HG02885 (cell line): Measurements from ENCODE around the gene GPR137.

Source experiments
- ATAC-seq: cut with Tn5 transposase; IDR thresholded peaks from one replicate; pipeline ENCODE4 v1.9.1; 2021; ENCODE audit warnings: mild to moderate bottlenecking; ENCODE audit not compliant: unreplicated experiment, poor library complexity

Gene GPR137

GRCh38 chr11:64284048-64284961 lies 1.3 kb upstream of the GPR137 start, which contains the start of gene BAD:
Gene BAD, minus strand, starts transcription at chr11:64284665. Its CDS starts 297 bp downstream, at chr11:64284368.
- ATAC-seq = peak; percentile 72

DNA sequence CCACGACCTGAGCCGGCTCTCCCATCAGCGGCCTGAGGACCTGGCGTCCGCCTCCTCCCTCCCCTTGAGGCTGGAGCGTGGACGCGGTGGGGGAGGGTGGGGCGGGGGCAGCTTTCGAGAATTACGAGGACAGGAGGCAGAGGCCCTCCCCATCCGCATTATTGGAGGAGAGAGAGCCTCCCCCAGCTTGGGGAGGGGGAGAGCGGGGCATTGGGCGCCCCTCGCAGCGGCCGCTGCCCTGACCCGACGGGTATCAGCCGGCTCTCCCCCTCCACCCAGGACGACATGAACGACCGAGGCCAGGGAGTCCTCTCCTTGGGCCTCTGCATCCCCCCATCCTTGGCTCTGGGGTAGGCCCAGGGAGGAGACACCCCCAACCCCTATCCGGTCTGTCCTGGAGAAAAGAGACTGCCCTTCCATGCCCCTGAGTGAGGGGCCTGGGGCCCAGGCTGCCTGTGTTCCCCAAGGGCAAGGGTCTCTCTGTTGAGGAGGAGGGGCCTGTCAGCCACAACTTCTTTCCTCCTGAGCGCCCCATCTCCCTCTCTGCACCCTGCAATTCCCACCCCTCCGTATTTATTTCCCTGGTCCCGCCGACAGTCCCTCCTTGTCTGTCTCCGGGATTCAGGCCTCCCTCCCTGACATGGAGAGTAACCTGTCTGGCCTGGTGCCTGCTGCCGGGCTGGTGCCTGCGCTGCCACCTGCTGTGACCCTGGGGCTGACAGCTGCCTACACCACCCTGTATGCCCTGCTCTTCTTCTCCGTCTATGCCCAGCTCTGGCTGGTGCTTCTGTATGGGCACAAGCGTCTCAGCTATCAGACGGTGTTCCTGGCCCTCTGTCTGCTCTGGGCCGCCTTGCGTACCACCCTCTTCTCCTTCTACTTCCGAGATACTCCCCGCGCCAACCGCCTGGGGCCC lies 495 bp downstream of the GPR137 start:
- ATAC-seq = no peak

DNA sequence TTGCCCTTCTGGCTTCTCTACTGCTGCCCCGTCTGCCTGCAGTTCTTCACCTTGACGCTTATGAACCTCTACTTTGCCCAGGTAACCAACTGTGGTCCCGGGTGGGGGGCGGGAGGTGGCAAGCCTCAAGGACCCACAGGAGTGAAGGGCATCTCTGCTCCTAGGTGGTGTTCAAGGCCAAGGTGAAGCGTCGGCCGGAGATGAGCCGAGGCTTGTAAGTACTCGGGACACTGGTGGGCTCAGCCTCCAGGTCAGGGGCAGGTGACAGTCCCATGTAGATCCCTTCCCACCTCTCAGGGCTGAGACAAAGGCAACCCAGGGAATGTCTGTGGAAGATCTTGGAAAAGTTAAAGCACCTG lies 1.1 kb downstream of the GPR137 start:
- ATAC-seq = no peak

GRCh38 chr11:64287676-64288352 lies 2.2 kb downstream of the GPR137 start:
- ATAC-seq = no peak

GRCh38 chr11:64288353-64288750 lies 2.7 kb downstream of the GPR137 start:
- no peak for ATAC-seq

GRCh38 chr11:64289002-64289564 lies 3.4 kb downstream of the GPR137 start:
- ATAC-seq = no peak

- no peak for ATAC-seq
Measured at GRCh38 chr11:64290352-64291261, 5.0 kb downstream of the GPR137 start.

DNA sequence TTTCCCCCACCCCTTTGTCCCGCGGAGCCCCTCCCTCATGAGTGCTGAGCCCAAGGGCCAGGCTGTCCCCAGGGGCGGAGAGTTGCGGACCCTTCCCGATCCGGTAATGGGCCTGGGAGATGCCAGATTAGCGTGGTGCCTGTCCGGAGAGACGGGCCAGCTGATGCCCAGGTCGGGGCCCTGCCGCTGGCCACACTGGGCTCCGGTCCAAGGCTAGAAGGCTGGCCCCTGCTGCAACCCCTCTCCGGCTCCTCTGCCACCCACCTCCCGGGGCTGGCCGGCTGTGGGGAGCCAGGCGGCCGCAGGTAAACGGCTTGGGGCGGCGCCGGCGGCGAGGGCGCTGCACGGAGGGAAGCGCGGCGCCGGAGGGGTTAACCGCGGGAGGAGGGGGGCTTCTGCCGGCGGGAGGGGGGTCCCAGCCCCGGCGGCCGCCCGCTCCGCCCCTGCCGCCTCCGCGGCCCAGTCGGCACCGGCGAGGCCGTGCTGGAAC lies 5.7 kb downstream of the GPR137 start, which contains the start of gene KCNK4:
KCNK4 (plus strand) TSS at position 41 of the 490 bp plus-strand sequence. CDS start 1,717 bp downstream, outside the sequence.
- no peak for ATAC-seq

DNA sequence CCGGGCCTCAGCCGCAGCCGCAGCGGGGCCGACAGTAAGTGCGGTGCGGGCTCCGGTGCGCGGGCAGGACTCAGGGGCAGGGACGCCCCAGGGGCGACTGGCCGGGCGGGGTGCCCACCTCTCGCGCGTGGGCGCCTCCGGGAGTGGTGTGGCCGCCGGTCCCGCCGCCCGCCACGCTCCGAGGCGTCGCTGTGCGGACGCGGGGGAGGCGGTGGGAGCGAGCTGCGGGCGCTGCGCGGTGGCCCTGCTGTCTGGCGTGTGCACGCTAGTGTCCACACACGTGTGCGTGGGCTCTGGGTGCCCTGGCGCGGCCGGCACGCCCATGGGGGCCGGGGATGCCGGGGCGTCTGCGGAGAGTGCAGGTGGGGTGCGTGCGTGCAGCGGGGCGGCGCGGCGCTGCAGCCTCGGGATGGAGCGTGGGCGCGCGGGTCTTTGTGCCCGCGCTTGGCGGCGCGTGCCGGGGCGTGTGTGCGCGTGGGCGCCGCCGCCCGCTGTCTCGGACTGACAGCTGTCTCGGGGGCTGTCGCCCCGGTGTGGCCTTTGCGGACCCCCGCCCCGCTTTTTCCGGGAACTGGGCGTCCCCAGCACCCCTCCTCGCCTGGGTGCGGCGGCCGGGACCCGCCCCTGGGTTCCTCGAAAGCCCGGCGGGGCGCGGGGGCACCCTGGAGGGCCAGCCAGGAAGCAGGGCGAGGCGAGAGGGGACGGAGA lies 6.3 kb downstream of the GPR137 start:
- ATAC-seq = no peak

GRCh38 chr11:64292460-64293254 lies 7.0 kb downstream of the GPR137 start:
- no peak for ATAC-seq

- ATAC-seq = no peak
Measured at GRCh38 chr11:64294774-64295173, 9.1 kb downstream of the GPR137 start.

DNA sequence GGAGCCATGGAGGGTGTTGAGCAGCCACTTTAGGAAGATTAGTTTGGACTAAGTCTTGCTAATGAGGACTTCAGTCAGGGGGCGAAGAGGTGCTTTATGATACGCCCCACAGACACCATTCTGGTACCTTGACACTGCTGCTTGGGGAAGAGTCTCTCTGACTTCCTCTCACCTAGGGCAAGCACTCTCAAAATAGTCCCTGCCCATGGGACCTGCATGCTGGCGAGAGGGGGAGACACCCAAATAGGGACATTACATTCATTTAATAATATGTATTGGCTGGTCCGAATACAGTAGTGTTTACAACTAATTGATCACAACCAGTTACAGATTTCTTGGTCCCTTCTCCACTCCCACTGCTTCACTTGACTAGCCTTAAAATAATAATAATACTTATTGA lies 10.1 kb downstream of the GPR137 start:
- ATAC-seq = no peak

DNA sequence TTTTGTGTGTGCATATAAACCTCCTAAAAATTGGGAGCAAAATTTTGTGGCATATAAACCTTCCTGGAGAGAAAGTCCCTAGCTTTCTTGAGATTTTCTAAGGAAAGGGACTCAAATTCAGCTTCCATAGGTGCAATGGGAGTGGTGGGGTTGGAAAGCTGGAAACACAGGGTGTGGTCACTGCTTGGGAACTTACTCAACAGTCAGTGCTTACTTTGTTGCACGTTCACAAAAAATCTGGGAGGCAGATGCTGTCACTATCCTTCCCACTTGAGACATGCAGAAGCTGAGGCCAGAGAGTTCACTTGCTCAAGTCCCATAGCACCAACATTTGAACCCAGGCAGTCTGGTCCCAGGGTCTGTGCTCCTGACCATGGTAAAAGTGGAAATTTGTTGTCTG lies 10.6 kb downstream of the GPR137 start:
- ATAC-seq = no peak

DNA sequence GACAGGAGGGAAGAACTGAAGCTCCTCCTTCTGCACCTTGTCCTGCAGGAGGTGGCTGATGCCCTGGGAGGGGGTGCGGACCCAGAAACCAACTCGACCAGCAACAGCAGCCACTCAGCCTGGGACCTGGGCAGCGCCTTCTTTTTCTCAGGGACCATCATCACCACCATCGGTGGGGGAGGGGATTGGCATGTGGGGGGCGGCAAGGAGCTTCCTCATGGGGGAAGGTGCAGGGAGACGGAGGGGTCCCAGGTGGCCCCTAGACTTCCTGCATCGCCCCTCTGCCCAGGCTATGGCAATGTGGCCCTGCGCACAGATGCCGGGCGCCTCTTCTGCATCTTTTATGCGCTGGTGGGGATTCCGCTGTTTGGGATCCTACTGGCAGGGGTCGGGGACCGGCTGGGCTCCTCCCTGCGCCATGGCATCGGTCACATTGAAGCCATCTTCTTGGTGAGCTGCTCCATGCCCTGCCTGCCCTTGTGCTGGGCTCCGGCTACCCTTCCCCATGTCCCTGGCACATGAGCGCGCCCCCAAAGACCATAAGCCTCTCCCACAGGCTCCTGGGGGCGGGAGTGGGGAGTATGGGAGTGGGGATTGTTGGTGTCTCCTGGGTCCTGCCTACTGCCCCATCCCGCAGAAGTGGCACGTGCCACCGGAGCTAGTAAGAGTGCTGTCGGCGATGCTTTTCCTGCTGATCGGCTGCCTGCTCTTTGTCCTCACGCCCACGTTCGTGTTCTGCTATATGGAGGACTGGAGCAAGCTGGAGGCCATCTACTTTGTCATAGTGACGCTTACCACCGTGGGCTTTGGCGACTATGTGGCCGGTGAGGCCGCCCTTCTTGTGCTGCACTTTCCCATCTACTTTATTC lies 11.4 kb downstream of the GPR137 start:
- ATAC-seq = no peak

- no peak for ATAC-seq
Measured at GRCh38 chr11:64297699-64298358, 12.2 kb downstream of the GPR137 start.
